Right lobe of liver (tissue), 6 donors: Measurements from ENCODE around the gene IRX6. TPM values are rescaled to one million over a fixed set of nuclear protein-coding genes. Genes with fewer than 3 reads are reported as not detected.

Experiments used
- ATAC-seq, 4 donors: fragments of 200-7000 bp; cut with Tn5 transposase; one replicate each; pipeline ENCODE4 v1.9.1; 2020; ENCODE audit warnings: mild to moderate bottlenecking in 4 of 4, moderate library complexity in 4 of 4
- DNase-seq, 3 donors: peaks; one replicate each; pipeline ENCODE4 v3.0.0-alpha.2; 2020
- H3K27ac ChIP-seq, 3 donors: fragments of 200-600 bp; one replicate each; pipeline ENCODE4 v1.8.0; 2022
- H3K27me3 ChIP-seq, 2 donors: fragments of 200-600 bp; one replicate each; pipeline ENCODE4 v1.8.0; 2022
- H3K36me3 ChIP-seq, 4 donors: fragments of 200-600 bp; sonication (generic) in 1 of 4; one replicate each; pipeline versions ENCODE4 v1.5.1 to v1.8.0; 2017 to 2022; ENCODE audit warnings: control low read depth in 1 of 4
- H3K4me1 ChIP-seq, 4 donors: fragments of 200-600 bp; sonication (generic) in 1 of 4; one replicate each; pipeline versions ENCODE4 v1.5.1 to v1.8.0; 2017 to 2022; ENCODE audit warnings: control low read depth in 1 of 4
- H3K4me3 ChIP-seq, 3 donors: fragments of 200-600 bp; one replicate each; pipeline ENCODE4 v1.8.0; 2022
- H3K9me3 ChIP-seq, 4 donors: fragments of 200-600 bp; sonication (generic) in 1 of 4; one replicate each; pipeline versions ENCODE4 v1.5.1 to v1.8.0; 2017 to 2022; ENCODE audit warnings: control low read depth in 1 of 4
- POLR2A ChIP-seq: fragments of 450-650 bp; IDR thresholded peaks from one replicate; pipeline ENCODE4 v1.6.1; 2017; ENCODE audit warnings: antibody characterized with exemption, mild to moderate bottlenecking
- WGBS: methylation state at CpG from one replicate; pipeline ENCODE4 v1.1.6; 2018; ENCODE audit warnings: low coverage, low lambda C conversion rate; ENCODE audit not compliant: insufficient coverage; ENCODE audit errors: missing lambda C conversion rate; 5-methylcytosine and 5-hydroxymethylcytosine counted together
- intact Hi-C, 2 donors: fragments of 100-400 bp; cut with DNase I; formaldehyde crosslinking; loops; one replicate each; pipeline versions ENCODE4 v1.11.2 to v1.14.1; 2022
- total RNA-seq, 6 experiments: library from RNA; depleted of rRNA in 2 of 6; stranded (reverse); fragments of >200 nt in 2 of 6; fragmentation: NEBNext Ultra II Directional in 3 of 6; extraction: Animal tissue kit (Norgen Biotek cat#: 25700) in 3 of 6; gene quantifications; one replicate each; pipeline versions ENCODE4 v1.1.0 to v1.2.4, GENCODE V29; 2016 to 2023
- TF ChIP-seq, protein P1 (sequence below), 4 donors: fragments of 200-600 bp in 3 of 4; fragments of 450-650 bp in 1 of 4; IDR thresholded peaks; one replicate each; pipeline versions ENCODE4 v1.5.1 to v1.8.0; 2016 to 2022; ENCODE audit warnings: antibody characterized with exemption in 4 of 4, mild to moderate bottlenecking in 2 of 4
- donor health status: DM: no; HTN: yes; CAD: no.
- donor health status: DM: no; HTN: no; CAD: no.
- donor health status: DM: no; HTN: no; CAD: no.
- donor health status: DM: no; HTN: yes; CAD: no.
- donor health status: DM: no; HTN: yes; CAD: no.

IRX6 gene
- total RNA-seq, 6 experiments from 2014 or later: not detected

DNA sequence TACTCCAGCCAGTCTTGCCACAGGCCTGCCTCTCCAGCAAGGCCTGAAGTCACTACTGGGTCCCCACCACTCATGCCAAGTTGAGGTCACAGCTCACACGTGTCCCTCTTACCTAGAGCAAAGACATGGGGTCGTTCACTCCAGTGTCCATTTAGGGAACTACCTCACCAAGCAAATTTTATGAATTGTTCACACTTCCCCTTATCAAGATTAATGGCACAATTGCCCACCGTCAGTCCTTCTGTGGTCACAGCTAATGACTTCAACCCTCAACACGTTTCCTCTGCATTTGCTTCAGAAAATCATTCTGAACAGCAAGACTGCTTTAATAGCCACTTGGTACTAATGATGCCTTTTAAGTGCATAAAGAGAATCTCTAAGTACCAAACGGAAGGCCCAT lies 14.6 kb downstream of the IRX6 start:
- 30% methylated on average over 5 of the region's 5 CpGs for WGBS

DNA sequence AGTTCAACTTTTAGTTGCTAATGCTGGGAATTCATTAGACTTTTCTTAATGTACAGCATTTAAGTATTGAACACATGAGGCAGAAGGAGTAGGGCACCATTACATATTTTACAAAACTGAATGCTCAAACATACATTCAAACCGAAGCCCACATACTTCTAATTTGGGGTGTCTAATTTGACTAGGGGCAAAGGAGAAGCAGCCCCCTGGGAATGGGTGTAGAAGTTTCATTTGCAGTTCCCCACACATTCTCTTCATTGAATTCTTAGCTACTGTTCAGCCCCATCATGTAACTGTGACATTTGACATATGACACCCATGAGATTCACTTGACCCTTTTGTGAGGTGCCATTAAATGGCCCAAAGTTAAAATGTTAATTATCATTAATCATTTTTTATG lies 16.4 kb downstream of the IRX6 start:
- ATAC-seq (no peak), DNase-seq (no peak)
- TF ChIP-seq, protein P1, sequence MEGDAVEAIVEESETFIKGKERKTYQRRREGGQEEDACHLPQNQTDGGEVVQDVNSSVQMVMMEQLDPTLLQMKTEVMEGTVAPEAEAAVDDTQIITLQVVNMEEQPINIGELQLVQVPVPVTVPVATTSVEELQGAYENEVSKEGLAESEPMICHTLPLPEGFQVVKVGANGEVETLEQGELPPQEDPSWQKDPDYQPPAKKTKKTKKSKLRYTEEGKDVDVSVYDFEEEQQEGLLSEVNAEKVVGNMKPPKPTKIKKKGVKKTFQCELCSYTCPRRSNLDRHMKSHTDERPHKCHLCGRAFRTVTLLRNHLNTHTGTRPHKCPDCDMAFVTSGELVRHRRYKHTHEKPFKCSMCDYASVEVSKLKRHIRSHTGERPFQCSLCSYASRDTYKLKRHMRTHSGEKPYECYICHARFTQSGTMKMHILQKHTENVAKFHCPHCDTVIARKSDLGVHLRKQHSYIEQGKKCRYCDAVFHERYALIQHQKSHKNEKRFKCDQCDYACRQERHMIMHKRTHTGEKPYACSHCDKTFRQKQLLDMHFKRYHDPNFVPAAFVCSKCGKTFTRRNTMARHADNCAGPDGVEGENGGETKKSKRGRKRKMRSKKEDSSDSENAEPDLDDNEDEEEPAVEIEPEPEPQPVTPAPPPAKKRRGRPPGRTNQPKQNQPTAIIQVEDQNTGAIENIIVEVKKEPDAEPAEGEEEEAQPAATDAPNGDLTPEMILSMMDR (IDR thresholded peaks at IDR 0.05): no peak
- TF ChIP-seq POLR2A: no peak
- Histone ChIP-seq H3K4me1 (no peaks in the 10 kb centered on the region), H3K4me3 (no peak overlapping the region), H3K27me3 (no peaks in the 10 kb centered on the region), H3K36me3 (no peaks in the 10 kb centered on the region), H3K27ac (no peak overlapping the region), H3K9me3 (no peaks in the 10 kb centered on the region)
- intact Hi-C loops: no loop called here
- WGBS: 40% methylated on average over 1 of the region's 1 CpG

More for the DNA sequence above, 14.6 kb downstream of the IRX6 start:
- Histone ChIP-seq H3K27me3 (no peaks in the 10 kb centered on the region), H3K27ac (no peak overlapping the region), H3K9me3 (no peaks in the 10 kb centered on the region), H3K4me1 (no peaks in the 10 kb centered on the region), H3K36me3 (no peaks in the 10 kb centered on the region), H3K4me3 (no peak overlapping the region)
- no peak for ATAC-seq
- DNase-seq: no peak
- intact Hi-C loops: no loop called here
- TF ChIP-seq, protein P1 (IDR thresholded peaks at IDR 0.05): no peak
- TF ChIP-seq POLR2A: no peak

DNA sequence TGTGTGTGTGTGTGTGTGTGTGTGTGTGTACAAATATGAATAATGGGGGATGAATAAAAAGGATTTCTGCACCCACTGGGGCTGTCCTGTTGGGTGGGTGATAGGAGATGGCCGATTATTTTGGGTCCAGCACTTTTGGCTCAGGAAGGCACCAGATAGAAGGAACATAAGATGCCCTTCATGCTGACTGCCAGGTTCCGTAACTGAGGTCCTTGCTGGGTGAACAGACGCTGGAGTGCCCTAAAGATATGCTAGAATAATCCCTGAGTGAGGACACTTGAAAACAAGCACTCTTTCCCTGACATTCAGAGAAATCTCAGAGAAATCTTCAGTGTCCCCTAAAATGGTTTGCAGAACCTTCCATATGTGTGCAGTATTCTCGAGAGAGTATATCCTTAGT lies 17.7 kb downstream of the IRX6 start:
- no peaks in the 10 kb centered on the region for H3K36me3 ChIP-seq
- DNase-seq: no peak
- ATAC-seq: no peak
- WGBS: 54% methylated on average over 4 of the region's 4 CpGs
- no peak for TF ChIP-seq POLR2A
- TF ChIP-seq, protein P1 (IDR thresholded peaks at IDR 0.05): no peak
- H3K9me3 ChIP-seq: no peaks in the 10 kb centered on the region
- no peaks in the 10 kb centered on the region for H3K4me1 ChIP-seq
- no peak overlapping the region for H3K27ac ChIP-seq
- no peaks in the 10 kb centered on the region for H3K27me3 ChIP-seq
- no peak overlapping the region for H3K4me3 ChIP-seq
- intact Hi-C loops: no loop called here

DNA sequence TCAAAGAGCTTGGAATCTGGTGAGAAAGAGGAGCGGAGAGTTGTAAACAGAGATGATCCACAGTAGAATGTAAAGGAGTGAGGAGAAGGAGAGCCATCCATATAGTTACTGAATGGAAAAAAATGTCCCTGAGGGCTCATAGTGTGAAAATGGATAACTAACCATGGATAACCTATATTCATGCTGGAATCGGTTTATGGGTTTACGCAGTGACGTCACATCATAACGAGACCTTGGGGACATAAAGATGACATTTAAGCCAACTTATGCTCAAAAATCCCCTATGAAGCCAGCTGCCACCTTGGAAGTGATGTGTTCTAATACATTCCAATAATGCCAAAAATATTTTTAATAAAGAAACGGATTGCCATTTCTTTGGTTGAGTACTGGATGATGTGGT lies 22.5 kb downstream of the IRX6 start:
- no peak for DNase-seq
- H3K27ac ChIP-seq: no peak overlapping the region
- H3K9me3 ChIP-seq: no peaks in the 10 kb centered on the region
- H3K4me1 ChIP-seq: no peaks in the 10 kb centered on the region
- ATAC-seq: no peak
- TF ChIP-seq POLR2A: no peak
- no peaks in the 10 kb centered on the region for H3K27me3 ChIP-seq
- H3K4me3 ChIP-seq: no peak overlapping the region
- intact Hi-C loops: no loop called here
- no peaks in the 10 kb centered on the region for H3K36me3 ChIP-seq
- WGBS: 72% methylated on average over 6 of the region's 6 CpGs

- H3K9me3 ChIP-seq: no peaks in the 10 kb centered on the region
These were observed 25.9 kb downstream of the IRX6 start for GRCh38 chr16:55349867-55350266.

More at GRCh38 chr16:55349867-55350266, 25.9 kb downstream of the IRX6 start:
- Histone ChIP-seq H3K4me3 (no peak overlapping the region), H3K27me3 (no peaks in the 10 kb centered on the region), H3K4me1 (no peaks in the 10 kb centered on the region), H3K36me3 (no peaks in the 10 kb centered on the region), H3K27ac (no peak overlapping the region)
- no peak for TF ChIP-seq POLR2A
- TF ChIP-seq, protein P1 (IDR thresholded peaks at IDR 0.05): no peak
- ATAC-seq (no peak), DNase-seq (no peak)
- 55% methylated on average over 1 of the region's 1 CpG for WGBS
- intact Hi-C loops: no loop called here
